Ovary (tissue), 3 donors: ENCODE results near the gene S100A1.

ENCODE experiments used
- POLR2A ChIP-seq: fragments of 450-650 bp; IDR thresholded peaks from one replicate; pipeline ENCODE4 v1.6.1; 2017; ENCODE audit warnings: antibody characterized with exemption, mild to moderate bottlenecking, moderate library complexity
- TF ChIP-seq, protein P1 (sequence below), 3 donors: fragments of 450-650 bp in 2 of 3; fragments of 200-600 bp in 1 of 3; IDR thresholded peaks; one replicate each; pipeline versions ENCODE4 v1.5.1 to v1.8.0; 2016 to 2022; ENCODE audit warnings: antibody characterized with exemption in 3 of 3, mild to moderate bottlenecking in 1 of 3
- donor health status: DM: no; HTN: no; CAD: no.

GRCh38 chr1:153661111-153661708 is 33.0 kb downstream of the S100A1 start:
- no peak for TF ChIP-seq POLR2A
- TF ChIP-seq, protein P1, sequence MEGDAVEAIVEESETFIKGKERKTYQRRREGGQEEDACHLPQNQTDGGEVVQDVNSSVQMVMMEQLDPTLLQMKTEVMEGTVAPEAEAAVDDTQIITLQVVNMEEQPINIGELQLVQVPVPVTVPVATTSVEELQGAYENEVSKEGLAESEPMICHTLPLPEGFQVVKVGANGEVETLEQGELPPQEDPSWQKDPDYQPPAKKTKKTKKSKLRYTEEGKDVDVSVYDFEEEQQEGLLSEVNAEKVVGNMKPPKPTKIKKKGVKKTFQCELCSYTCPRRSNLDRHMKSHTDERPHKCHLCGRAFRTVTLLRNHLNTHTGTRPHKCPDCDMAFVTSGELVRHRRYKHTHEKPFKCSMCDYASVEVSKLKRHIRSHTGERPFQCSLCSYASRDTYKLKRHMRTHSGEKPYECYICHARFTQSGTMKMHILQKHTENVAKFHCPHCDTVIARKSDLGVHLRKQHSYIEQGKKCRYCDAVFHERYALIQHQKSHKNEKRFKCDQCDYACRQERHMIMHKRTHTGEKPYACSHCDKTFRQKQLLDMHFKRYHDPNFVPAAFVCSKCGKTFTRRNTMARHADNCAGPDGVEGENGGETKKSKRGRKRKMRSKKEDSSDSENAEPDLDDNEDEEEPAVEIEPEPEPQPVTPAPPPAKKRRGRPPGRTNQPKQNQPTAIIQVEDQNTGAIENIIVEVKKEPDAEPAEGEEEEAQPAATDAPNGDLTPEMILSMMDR (IDR thresholded peaks at IDR 0.05): no peak
